ENCODE data around the gene RALBP1.

GRCh38 chr18:9507565-9508088 is 32.3 kb downstream of the RALBP1 start:
- no peak for TF ChIP-seq CTCF (conservative IDR thresholded peaks at IDR 0.05; ENCODE audit: low read depth, low read length)
- no peak for TF ChIP-seq POLR2A (IDR thresholded peaks at IDR 0.05; ENCODE audit: low read depth, low read length)
